ENCODE results near the gene TMTC2.

TMTC2 gene

GRCh38 chr12:83128540-83128939 is 441.8 kb downstream of the TMTC2 start:
- no peak for DNase-seq (ENCODE audit: low read depth, low spot score)

GRCh38 chr12:83130178-83130577 is 443.5 kb downstream of the TMTC2 start:
- no peak for DNase-seq (ENCODE audit: low read depth, low spot score)

GRCh38 chr12:83132360-83132759 is 445.7 kb downstream of the TMTC2 start:
- no peak for DNase-seq (ENCODE audit: low read depth, low spot score)

- no peak for DNase-seq (ENCODE audit: low read depth, low spot score)
Measured at GRCh38 chr12:83136411-83136810, 449.7 kb downstream of the TMTC2 start.

GRCh38 chr12:83140135-83140534 is 453.4 kb downstream of the TMTC2 start:
- no peak for DNase-seq (ENCODE audit: low read depth, low spot score)

GRCh38 chr12:83141460-83141994 is 454.8 kb downstream of the TMTC2 start:
- no peak for DNase-seq (ENCODE audit: low read depth, low spot score)

- DNase-seq (ENCODE audit: low read depth, low spot score) = no peak
Measured at GRCh38 chr12:83142914-83143313, 456.2 kb downstream of the TMTC2 start.

- peak; percentile 41 for DNase-seq (ENCODE audit: low read depth, low spot score)
Measured at GRCh38 chr12:83143950-83144349, 457.2 kb downstream of the TMTC2 start.

GRCh38 chr12:83145325-83145840 is 458.7 kb downstream of the TMTC2 start:
- DNase-seq (ENCODE audit: low read depth, low spot score) = peak; percentile 54

- no peak for DNase-seq (ENCODE audit: low read depth, low spot score)
Measured at GRCh38 chr12:83147341-83147740, 460.6 kb downstream of the TMTC2 start.

GRCh38 chr12:83149987-83150386 is 463.3 kb downstream of the TMTC2 start:
- DNase-seq (ENCODE audit: low read depth, low spot score) = no peak

GRCh38 chr12:83150465-83151189 is 463.9 kb downstream of the TMTC2 start:
- DNase-seq (ENCODE audit: low read depth, low spot score) = no peak

GRCh38 chr12:83153177-83153576 is 466.5 kb downstream of the TMTC2 start:
- DNase-seq (ENCODE audit: low read depth, low spot score) = no peak

GRCh38 chr12:83156815-83157214 is 470.1 kb downstream of the TMTC2 start:
- no peak for DNase-seq (ENCODE audit: low read depth, low spot score)

GRCh38 chr12:83157604-83158003 is 470.9 kb downstream of the TMTC2 start:
- DNase-seq (ENCODE audit: low read depth, low spot score) = no peak

GRCh38 chr12:83158613-83159207 is 472.0 kb downstream of the TMTC2 start:
- no peak for DNase-seq (ENCODE audit: low read depth, low spot score)

- peak; percentile 75 for DNase-seq (ENCODE audit: low read depth, low spot score)
Measured at GRCh38 chr12:83161456-83161855, 474.8 kb downstream of the TMTC2 start.

- DNase-seq (ENCODE audit: low read depth, low spot score) = no peak
Measured at GRCh38 chr12:83168751-83169150, 482.0 kb downstream of the TMTC2 start.

- DNase-seq (ENCODE audit: low read depth, low spot score) = no peak
Measured at GRCh38 chr12:83172441-83172840, 485.7 kb downstream of the TMTC2 start.

- DNase-seq (ENCODE audit: low read depth, low spot score) = peak; percentile 20
Measured at GRCh38 chr12:83172866-83173649, 486.4 kb downstream of the TMTC2 start.

- DNase-seq (ENCODE audit: low read depth, low spot score) = no peak
Measured at GRCh38 chr12:83179999-83180398, 493.3 kb downstream of the TMTC2 start.

GRCh38 chr12:83181074-83181473 is 494.4 kb downstream of the TMTC2 start:
- DNase-seq (ENCODE audit: low read depth, low spot score) = no peak
